GM12872 (cell line): ENCODE data around the gene CES4A.
A peak's percentile ranks its signal among the peaks of the same experiment; 100 is the strongest.

Experiments
- TF ChIP-seq, protein P1 (sequence below): IDR thresholded peaks from 3 replicates; pipeline ENCODE4 v1.5.1; 2011; ENCODE audit warnings: low read depth, mild to moderate bottlenecking, low read length, moderate library complexity; ENCODE audit not compliant: insufficient read depth

The CES4A gene

DNA sequence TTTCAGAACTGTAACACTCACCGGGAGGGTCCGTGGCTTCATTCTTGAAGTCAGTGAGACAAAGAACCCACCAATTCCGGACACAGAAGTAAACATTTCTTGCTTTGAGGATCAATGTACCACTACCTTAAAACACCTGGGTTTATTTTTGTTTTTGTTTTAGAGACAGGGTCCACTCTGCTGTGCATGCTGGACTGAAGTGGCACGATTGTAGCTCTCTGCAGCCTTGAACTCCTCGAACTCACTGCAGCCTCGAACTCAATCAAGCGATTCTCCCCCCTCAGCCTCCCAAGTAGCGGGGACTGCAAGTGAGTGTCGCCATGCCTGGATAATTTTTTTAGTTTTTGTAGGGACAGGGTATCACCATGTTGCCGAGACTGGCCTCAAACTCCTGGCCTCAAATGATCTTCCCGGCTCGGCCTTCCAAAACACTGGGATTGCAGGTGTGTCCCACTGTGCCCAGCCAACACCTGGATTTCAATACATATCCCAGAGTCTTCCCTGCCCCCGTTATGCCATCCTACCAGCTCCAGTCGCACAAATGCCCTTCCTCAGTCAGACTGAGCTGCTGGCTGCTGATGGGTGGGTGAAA, 13.0 kb upstream of the CES4A start:
- TF ChIP-seq, protein P1, sequence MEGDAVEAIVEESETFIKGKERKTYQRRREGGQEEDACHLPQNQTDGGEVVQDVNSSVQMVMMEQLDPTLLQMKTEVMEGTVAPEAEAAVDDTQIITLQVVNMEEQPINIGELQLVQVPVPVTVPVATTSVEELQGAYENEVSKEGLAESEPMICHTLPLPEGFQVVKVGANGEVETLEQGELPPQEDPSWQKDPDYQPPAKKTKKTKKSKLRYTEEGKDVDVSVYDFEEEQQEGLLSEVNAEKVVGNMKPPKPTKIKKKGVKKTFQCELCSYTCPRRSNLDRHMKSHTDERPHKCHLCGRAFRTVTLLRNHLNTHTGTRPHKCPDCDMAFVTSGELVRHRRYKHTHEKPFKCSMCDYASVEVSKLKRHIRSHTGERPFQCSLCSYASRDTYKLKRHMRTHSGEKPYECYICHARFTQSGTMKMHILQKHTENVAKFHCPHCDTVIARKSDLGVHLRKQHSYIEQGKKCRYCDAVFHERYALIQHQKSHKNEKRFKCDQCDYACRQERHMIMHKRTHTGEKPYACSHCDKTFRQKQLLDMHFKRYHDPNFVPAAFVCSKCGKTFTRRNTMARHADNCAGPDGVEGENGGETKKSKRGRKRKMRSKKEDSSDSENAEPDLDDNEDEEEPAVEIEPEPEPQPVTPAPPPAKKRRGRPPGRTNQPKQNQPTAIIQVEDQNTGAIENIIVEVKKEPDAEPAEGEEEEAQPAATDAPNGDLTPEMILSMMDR, result no peak

DNA sequence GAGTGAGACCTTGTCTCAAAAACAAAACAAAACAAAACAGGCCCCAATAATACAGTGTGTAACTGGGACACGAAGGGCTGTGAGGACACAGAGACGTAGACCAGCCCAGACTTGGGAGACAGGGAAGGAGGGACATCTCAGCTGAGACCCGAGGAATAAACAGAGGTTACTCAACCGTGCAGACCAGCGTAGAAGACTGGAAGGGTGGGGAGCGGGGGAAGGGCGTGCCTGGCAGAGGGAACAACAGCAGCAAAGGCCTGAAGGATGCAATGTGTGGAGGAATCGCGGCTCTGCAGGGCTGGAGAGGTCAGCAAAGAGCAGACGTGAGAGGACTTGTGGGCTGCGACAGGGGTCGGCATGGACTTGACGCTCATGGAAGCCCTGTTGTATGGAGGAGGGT, 11.6 kb upstream of the CES4A start:
- TF ChIP-seq, protein P1, result no peak

DNA sequence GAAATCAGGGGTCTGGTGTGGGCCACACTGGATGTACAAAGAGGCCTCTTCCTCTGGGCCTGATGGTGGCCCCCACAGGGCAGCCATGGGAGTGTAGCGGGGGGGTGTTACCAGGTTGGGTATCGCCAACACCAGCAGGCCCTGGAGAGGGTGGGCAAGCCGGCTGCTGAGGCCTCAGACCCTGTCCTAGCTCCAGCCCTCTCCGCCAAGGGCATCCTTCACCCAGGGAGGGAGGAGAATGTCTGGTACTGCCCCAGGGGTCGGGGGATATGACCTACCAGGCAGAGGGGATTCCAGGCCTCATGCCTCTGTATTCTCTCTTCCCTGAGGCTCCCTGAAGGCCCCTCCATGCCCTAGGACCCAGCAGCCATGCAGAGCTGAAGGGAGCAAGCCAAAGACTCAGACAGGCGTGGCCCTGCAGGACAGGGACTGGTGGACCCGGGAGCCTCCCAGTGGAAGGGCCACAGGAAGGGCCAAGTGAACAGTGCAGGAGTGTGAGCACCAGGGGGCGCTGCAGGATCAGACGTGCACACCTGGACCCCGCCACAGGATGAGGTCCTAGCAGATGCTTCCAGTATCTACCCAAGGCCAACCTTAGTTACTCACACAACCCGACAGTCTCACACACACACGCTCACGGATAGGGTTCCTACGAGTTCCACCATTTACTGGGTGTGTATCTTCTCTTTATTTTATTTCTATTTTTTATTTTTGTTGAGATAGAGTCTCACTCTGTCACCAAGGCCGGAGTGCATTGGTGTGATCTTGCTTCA, 10.9 kb upstream of the CES4A start:
- TF ChIP-seq, protein P1, result peak; percentile 96

DNA sequence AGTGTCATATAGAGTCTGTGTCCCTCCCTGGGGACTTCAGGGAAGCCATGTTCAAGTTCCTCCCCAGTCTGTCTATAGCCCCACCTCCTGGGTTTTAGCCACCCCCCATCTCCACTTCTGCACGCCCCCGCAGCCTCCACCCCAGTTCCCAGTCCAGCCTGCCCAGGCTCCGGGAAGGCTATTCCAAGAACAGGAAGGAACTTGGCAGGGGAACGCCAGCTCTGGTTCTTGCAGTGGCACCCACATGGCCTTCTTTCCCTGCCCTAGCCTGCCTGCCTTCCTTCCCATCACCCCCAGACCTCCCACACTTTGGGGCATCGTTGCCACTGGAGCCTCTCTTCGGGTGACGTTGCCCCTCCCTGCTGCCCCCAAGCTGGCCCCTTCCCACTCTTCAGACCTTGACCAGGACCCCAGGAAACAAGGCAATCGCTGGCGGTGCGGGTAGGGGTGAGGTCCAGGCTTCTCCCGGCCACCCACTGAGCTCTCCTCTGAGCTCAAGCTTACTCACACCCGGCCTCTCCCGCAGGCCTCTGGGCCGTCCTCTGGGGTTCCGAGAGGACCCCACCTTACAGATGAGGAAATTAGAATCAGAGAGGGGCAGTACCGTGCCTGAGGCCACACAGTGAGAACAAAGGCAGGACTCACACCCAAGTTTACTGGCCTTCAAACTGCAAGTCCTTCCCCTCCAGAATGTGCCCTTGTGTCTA, 9.2 kb upstream of the CES4A start:
- TF ChIP-seq, protein P1, result no peak

DNA sequence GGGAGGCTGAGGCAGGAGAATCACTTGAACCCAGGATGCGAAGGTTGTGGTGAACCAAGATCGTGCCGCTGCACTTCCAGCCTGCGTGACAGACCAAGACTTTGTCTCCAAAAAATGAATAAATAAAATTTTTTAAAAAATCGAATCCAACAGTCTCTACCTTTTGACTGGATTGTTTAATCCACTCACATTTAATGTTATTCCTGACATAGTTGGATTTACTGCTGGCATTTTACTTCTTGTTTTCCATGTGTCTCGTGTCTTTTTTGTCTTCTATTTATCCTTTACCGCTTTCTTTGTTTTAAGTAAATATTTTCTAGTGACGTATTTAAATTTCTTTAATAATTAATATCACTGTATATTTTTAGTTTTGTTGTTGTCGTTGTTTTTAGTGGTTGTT, 5.4 kb upstream of the CES4A start:
- TF ChIP-seq, protein P1, result no peak

DNA sequence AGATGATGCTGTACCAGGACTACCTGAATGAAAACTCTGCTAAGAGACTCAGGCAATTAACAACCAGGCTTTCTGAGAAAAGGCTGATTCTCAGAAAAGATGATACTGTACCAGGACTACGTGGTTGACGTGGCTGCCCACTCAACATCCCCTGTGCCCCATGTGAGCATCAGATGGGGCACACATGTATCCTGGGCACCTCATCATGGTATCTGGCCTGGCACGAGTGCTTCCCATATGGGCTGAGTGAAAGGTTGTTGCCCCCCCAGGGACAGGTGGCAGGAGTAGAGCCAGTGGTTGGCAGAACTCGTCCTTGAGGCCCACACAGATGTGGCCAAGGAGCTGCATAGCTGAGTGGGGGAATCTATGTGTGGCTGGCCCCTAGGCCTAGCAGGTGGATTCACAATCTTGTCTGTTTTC, 3.5 kb upstream of the CES4A start:
- TF ChIP-seq, protein P1, result no peak

DNA sequence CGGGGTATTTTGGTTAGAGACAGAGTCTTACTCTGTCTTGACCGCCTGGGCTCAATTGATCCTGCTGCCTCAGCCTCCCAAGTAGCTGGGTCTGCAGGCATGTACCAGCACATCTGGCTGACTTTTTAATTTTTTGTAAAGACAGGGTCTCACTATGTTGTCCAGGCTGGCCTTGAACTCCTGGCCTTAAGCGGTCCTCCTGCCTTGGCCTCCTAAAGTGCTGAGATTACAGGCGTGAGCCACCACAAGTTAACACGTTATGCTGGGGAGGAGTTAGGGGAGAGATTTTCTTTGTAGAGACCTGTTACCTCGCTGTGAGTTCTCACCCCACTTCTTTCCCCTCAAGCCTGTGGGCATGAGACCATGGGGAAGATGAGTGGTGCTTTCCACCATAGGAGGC, 1.8 kb upstream of the CES4A start:
- TF ChIP-seq, protein P1, result no peak
